HG03520 (cell line): ENCODE measurements around the gene CAMTA1.

Experiments used
- ATAC-seq: cut with Tn5 transposase; IDR thresholded peaks from one replicate; pipeline ENCODE4 v1.9.1; 2021; ENCODE audit warnings: mild to moderate bottlenecking, moderate library complexity; ENCODE audit not compliant: unreplicated experiment

The CAMTA1 gene

GRCh38 chr1:7671146-7671465, 885.9 kb downstream of the CAMTA1 start:
- ATAC-seq = no peak

GRCh38 chr1:7671676-7672075, 886.4 kb downstream of the CAMTA1 start:
- ATAC-seq = no peak

- no peak for ATAC-seq
Observed at GRCh38 chr1:7672864-7673263, 887.6 kb downstream of the CAMTA1 start.

GRCh38 chr1:7674972-7675371, 889.7 kb downstream of the CAMTA1 start:
- no peak for ATAC-seq

- no peak for ATAC-seq
Observed at GRCh38 chr1:7675431-7676273, 890.4 kb downstream of the CAMTA1 start.

DNA sequence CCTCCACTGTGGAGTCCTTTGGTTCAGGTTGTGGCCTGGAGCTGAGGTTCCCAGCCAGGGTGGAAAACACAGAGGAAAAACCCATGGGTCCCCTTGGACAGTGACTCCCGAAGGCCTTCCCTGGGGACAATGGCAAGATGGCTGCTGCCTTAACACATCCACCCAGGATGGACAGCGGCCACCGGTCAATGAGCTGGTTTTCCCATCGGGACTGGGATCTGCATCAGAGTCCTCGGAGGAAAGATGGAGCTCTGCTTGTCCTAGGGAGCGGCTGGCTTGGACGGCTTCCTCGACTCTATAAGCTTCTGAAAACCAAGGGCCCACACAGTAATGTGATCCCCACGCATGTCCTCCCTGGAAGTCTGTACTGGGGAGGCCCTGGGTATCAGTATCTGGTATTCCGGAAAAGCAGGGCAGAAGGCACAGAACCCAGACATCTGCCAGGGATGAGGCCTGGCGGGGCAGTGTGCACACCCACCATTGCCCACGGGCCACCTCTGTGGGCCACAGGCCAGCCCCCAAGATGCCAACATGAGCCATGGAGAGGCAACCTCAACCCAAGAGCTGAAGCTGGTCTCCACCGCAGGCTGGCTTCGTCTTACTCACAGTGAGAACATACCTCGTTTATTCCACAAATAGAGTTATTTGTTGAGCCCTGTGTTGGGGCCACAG, 891.2 kb downstream of the CAMTA1 start:
- no peak for ATAC-seq

- ATAC-seq = no peak
Observed at GRCh38 chr1:7677111-7677510, 891.9 kb downstream of the CAMTA1 start.

DNA sequence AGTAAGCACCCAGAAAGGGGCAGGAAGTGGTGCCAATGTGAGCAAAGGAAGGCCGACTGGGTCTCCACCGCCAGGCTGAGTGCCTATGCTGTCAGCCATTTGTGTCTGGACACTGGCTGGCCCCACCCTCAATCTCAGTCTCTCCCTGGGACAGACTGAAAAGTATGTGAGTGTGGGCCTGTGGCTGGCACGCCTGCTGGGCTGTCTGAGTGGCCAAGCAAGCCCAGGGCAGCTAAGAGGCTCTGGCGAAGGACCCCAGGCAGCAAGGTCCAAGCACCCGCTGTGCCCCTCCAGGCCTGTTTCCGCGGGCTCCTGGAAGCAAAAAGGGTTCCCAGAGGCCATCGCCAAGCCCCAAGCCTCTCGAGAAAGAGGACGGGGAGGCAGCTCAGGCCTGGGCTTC, 892.6 kb downstream of the CAMTA1 start:
- ATAC-seq = no peak

DNA sequence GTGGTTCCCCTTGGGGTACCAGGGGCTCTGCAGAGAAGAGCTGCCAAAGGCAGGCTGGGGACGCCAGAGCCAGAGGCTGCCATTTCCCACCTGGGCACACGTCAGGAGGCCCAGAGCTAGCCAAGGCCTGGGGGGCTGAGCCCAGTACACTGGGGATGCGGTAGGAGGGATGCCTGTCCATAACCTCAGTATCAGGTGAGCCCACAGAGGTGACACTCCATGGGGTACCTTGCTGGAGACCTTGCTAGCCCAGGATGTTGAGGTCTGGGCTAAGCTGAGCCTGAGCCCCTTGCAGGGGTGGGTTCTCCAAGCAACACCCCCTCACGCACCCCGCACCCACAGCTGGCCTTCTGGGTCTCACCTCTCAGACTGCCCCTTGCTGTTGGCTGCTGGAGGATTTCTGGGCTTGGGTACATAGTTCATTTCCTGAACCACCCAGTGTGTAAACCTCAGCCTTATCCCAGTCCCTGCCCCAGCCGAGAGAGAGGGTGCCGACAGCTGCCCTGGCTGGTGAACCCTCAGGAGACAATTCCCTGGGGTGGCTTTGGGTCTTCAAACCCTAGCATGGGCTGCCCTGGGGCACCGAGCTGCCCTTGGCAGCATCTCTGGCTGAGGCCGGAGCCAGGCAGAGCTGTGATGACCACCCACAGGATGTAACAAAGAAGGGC, 893.4 kb downstream of the CAMTA1 start:
- ATAC-seq = no peak

DNA sequence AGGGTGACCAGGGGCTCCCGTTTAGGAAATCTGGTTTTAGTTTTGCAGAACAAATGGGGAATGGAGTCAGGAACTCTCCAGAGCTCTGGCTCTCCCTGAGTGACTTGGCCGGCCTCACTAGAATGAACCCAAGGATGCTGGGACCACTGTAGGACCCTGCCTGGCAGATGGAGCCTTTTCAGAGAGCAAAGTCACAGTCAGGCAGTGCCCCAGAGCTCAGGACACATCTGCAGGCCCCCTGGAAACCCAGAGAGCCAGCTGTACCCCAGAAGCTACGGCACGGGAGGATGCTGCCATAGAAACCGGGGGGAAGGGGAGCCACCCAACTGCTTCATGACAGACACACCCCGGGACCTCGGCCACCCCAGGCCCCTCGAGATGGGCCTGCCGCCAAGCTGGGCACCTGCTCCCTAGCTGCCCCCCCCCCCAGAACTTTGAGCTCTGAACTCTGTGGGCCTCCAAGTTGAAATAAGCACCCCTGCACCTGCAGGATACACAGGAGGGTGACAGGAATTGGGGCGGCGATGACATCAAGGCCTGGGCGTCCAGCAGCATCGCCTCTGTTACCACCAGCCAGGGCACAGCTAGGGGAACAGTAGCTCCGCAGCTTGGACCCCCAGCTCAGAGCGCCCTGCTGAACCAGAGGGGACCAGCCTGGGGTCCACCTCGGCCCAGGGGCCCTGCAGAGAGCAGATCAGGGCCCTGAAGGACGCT, 894.1 kb downstream of the CAMTA1 start:
- no peak for ATAC-seq

- no peak for ATAC-seq
Observed at GRCh38 chr1:7679873-7680206, 894.6 kb downstream of the CAMTA1 start.

DNA sequence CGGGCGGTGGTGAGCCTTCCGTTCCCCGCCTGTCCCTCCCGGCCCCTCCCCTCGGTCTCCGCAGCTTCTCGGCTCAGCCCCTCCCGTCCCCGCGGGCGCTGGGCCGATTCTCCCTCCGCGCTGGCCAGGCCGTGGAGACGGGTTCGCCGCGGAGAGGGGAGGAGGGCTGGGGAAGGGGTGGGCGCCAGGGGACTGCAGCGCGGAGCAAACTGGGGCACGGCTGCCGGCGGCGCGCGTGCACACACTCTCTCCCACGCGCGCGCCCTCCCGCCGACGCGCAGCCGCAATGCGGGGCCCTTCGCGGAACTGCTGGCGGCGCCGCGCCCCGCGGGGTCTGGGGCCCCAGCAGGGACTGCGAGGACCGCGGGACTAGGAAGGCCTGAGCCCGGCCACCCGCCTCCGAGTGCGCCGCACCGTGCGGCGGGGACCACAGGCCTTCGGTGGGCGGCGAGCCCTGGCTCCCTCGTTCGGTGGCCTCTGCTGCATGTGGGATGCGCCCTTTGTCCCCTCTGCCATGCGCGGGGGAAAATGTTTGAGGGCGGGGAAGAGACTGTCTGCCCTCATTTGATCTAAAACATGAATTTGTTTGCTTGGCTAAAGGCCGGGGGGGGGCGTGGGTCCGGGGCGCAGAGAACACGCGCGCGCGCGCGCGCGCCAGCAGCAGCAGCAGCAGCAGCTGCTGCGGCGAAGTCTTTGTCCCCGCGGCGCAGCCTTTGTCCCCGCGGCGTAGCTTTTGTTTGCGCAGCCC, 895.1 kb downstream of the CAMTA1 start:
- ATAC-seq = no peak

DNA sequence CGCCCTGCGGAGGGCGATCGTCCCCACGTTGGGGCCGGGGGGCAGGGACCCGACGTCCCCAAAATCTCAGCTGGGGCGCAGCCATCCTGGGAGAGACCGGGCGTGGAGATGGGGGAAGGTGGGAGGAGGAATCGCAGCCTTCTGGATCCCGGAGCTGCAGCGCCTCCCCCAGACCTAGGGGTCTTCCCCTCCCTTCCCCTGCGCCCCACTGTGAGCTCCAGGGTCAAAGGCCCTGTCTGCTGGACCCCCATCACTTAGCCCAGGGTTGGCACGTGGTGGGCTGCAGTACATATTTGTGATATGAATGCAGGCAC, 895.7 kb downstream of the CAMTA1 start:
- no peak for ATAC-seq

DNA sequence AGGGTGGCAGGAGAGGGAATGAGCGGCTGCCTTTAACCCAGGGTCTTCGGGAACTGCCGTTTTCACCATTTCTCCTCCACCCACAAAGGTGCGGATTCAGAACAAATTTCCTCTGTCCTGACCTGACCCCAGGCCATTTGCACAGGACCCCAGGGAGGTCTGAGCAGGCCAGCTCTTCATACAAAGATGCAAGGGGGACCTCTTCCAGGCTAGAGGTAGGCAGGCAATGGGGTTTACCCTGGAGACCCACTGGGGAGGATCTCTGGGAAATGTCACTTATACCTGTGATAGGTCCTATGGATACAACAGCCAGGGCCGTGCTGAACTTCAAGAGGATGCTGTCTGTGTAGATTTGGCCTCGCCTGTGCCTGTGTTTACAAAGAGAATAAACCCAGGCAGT, 896.1 kb downstream of the CAMTA1 start:
- ATAC-seq = no peak

DNA sequence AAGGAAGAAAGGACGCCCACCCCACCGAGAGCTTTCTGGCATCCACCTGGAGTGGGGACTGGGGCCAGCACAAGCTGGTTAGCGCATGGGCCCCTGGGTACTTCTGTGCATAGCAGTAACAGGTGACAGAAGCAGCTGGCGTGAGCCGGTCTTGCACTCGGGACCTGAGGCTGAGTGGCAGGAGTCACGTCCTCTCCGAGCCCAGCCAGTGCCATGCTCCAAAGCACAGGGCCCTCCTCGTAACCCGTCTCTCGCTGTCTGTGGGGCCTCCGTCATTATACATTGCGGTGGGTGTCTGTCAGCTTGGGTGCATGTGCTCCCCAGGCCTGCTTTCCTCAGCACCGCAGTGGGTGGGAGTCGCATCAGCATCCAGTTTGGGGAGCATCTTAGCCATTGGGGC, 898.3 kb downstream of the CAMTA1 start:
- ATAC-seq = no peak

- no peak for ATAC-seq
Observed at GRCh38 chr1:7684132-7684531, 898.9 kb downstream of the CAMTA1 start.

GRCh38 chr1:7684861-7685635, 899.8 kb downstream of the CAMTA1 start:
- ATAC-seq = no peak

DNA sequence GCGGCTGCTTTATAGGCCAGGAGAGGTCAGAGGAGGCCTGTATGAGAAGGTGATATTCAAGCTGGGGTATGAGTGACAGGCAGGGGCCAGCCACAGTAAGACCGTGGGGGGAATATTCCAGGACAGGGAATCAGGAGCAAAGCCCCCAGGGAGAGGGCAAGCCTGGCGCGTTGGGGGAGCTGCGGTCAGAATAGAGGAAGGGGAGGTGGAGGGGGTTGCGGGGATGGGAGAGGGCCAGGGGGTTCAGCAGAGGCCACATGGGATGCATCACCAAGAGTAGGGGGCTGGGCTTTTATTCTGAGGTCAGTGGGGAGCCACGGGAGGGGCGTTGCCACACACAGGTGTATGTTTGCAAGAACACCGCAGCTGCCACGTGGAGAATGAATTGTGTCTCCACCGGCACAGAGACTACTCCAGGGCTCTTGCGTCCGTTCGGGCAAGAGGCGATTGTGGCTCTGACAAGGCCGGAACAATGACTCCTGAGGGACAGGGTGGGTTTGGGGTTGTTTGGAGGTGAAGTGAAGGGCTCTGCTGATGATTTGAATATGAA, 901.1 kb downstream of the CAMTA1 start:
- ATAC-seq = no peak

DNA sequence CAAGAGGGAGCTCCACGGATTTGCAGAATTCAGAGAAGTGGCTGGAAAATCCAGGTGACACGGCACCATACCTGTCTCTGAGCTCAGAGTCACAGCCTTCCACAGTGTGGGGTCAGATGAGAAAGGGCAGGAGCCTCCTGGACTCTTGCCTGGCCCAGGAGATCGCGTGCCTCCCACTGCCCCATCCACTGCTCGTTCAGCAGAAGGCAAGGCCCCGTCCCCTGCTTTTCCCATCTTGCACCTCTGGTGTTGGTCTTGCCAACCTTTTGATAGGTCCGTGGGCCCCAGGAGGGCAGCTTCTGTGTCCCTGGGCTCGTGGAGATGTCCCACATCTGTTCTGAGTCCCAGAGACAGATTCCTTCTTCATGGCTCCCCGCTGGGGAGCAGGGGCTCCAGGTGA, 902.2 kb downstream of the CAMTA1 start:
- ATAC-seq = no peak

- no peak for ATAC-seq
Observed at GRCh38 chr1:7688659-7689058, 903.4 kb downstream of the CAMTA1 start.
